Thyroid gland (tissue), 4 donors: ENCODE results near the gene RTL1. TPM values are rescaled to one million over a fixed set of nuclear protein-coding genes. Genes with fewer than 3 reads are reported as not detected.

Source experiments
- DNase-seq, 2 donors: peaks; one replicate each; pipeline ENCODE4 v3.0.0-alpha.2; 2019
- H3K27ac ChIP-seq, 3 donors: fragments of 200-600 bp; sonication (generic); 1 replicate in 2 of 3; 2 replicates in 1 of 3; pipeline ENCODE4 v1.5.1; 2016 to 2019; ENCODE audit warnings: mild to moderate bottlenecking in 1 of 3, moderate library complexity in 1 of 3
- H3K27me3 ChIP-seq: fragments of 200-600 bp; sonication (generic); one replicate; pipeline ENCODE4 v1.5.1; 2019
- H3K36me3 ChIP-seq, 2 donors: fragments of 200-600 bp; sonication (generic); one replicate each; pipeline ENCODE4 v1.5.1; 2016 to 2019
- H3K4me1 ChIP-seq, 2 donors: fragments of 200-600 bp; sonication (generic); one replicate each; pipeline ENCODE4 v1.5.1; 2017 to 2019
- H3K4me3 ChIP-seq, 3 donors: fragments of 200-600 bp; sonication (generic); replicated peaks in 1 of 3; 1 replicate in 2 of 3; 2 replicates in 1 of 3; pipeline ENCODE4 v1.5.1; 2016; ENCODE audit warnings: mild to moderate bottlenecking in 1 of 3
- H3K9me3 ChIP-seq: fragments of 200-600 bp; sonication (generic); one replicate; pipeline ENCODE4 v1.5.1; 2017
- POLR2A ChIP-seq, 2 donors: fragments of 450-650 bp; IDR thresholded peaks; one replicate each; pipeline ENCODE4 v1.6.1; 2017; ENCODE audit warnings: antibody characterized with exemption in 2 of 2, mild to moderate bottlenecking in 2 of 2, moderate library complexity in 1 of 2
- WGBS, 2 donors: methylation state at CpG; one replicate each; pipeline ENCODE4 v1.1.5; 2017; 5-methylcytosine and 5-hydroxymethylcytosine counted together
- intact Hi-C: fragments of 100-400 bp; cut with DNase I; formaldehyde crosslinking; loops from one replicate; pipeline ENCODE4 v1.15.1; 2023
- total RNA-seq, 4 donors: library from RNA; depleted of rRNA; stranded (reverse); fragments of >200 nt; gene quantifications; one replicate each; pipeline ENCODE4 v1.2.3, GENCODE V29; 2016
- TF ChIP-seq, protein P1 (sequence below), 6 experiments: fragments of 200-600 bp in 3 of 6; fragments of 450-650 bp in 3 of 6; sonication (generic) in 3 of 6; IDR thresholded peaks; one replicate each; pipeline ENCODE4 v1.5.1; 2016 to 2019; ENCODE audit warnings: antibody characterized with exemption in 6 of 6, mild to moderate bottlenecking in 2 of 6, inconsistent platforms in 1 of 6, moderate library complexity in 1 of 6

Gene RTL1
- not detected for total RNA-seq

- Histone ChIP-seq H3K27ac (no peak within 1 kb of the TSS), H3K9me3 (no peaks in the 10 kb centered on the region), H3K36me3 (no peaks in the 10 kb centered on the region), H3K4me3 (no peak within 1 kb of the TSS), H3K27me3 (no peaks in the 10 kb centered on the region), H3K4me1 (no peaks in the 10 kb centered on the region)
- DNase-seq, result no peak
- WGBS, 2 donors, result 64 to 70% methylated on average over 12 of the region's 12 CpGs
- TF ChIP-seq POLR2A (IDR thresholded peaks at IDR 0.05), result no peak
- TF ChIP-seq, protein P1, sequence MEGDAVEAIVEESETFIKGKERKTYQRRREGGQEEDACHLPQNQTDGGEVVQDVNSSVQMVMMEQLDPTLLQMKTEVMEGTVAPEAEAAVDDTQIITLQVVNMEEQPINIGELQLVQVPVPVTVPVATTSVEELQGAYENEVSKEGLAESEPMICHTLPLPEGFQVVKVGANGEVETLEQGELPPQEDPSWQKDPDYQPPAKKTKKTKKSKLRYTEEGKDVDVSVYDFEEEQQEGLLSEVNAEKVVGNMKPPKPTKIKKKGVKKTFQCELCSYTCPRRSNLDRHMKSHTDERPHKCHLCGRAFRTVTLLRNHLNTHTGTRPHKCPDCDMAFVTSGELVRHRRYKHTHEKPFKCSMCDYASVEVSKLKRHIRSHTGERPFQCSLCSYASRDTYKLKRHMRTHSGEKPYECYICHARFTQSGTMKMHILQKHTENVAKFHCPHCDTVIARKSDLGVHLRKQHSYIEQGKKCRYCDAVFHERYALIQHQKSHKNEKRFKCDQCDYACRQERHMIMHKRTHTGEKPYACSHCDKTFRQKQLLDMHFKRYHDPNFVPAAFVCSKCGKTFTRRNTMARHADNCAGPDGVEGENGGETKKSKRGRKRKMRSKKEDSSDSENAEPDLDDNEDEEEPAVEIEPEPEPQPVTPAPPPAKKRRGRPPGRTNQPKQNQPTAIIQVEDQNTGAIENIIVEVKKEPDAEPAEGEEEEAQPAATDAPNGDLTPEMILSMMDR (IDR thresholded peaks at IDR 0.05), result no peak
- intact Hi-C loops, result no loop called here
Observed at GRCh38 chr14:100903672-100904185, at the start of gene RTL1. RTL1 (minus strand) TSS chr14:100903722; CDS start chr14:100884788, 18,934 bp downstream.

DNA sequence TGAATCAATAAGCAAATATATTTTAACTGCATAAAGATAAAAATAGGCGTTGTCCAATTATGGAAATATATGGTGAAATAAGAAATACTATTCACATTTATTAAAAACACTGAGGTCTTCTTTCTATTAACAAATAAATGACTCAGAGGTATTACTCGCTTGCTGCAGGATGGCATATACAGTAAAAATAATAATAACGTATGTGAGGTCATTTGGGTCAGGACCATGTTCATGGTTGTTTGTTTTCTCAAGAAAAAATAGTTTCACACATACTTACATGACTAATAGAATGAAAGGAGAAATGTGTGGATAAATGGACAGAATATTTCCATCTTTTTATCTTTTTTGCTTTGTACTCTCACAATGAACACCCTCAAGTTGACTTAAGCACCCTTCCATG is 46.5 kb upstream of the RTL1 start:
- no peaks in the 10 kb centered on the region for H3K27me3 ChIP-seq
- H3K27ac ChIP-seq, result no peak overlapping the region
- intact Hi-C loops, result no loop called here
- H3K36me3 ChIP-seq, result no peaks in the 10 kb centered on the region
- 92% methylated on average over 3 of the region's 3 CpGs for WGBS, 2 donors
- no peaks in the 10 kb centered on the region for H3K4me1 ChIP-seq
- no peak overlapping the region for H3K4me3 ChIP-seq
- DNase-seq, result no peak
- no peaks in the 10 kb centered on the region for H3K9me3 ChIP-seq
- no peak for TF ChIP-seq POLR2A (IDR thresholded peaks at IDR 0.05)
- TF ChIP-seq, protein P1 (IDR thresholded peaks at IDR 0.05), result no peak

GRCh38 chr14:100944052-100944451 is 40.5 kb upstream of the RTL1 start:
- Histone ChIP-seq H3K27me3 (no peaks in the 10 kb centered on the region), H3K9me3 (no peaks in the 10 kb centered on the region), H3K27ac (no peak overlapping the region), H3K4me3 (no peak overlapping the region), H3K4me1 (no peaks in the 10 kb centered on the region), H3K36me3 (no peaks in the 10 kb centered on the region)
- TF ChIP-seq, protein P1 (IDR thresholded peaks at IDR 0.05), result no peak
- no peak for DNase-seq
- intact Hi-C loops, result no loop called here
- WGBS, 2 donors, result 92 to 97% methylated on average over 2 of the region's 2 CpGs

DNA sequence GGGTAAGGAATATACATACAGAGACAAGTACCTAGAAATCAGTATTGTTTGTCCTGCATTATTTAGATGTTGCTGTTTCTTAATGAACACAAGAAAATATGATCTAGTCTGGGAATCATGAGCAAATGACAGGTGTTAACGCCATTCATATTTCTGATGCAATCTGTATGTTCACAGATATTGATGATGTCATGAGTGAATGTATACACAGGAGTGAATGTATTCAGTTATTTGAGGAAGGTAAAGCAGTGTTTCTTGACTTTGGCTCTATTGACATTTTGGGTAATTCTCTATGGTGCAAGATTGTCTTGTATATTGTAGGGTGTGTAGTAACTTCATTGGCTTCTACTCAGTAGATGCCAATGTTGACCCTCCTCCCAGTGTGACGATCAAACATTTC is 26.7 kb upstream of the RTL1 start:
- 87 to 91% methylated on average over 2 of the region's 2 CpGs for WGBS, 2 donors
- H3K36me3 ChIP-seq, result no peaks in the 10 kb centered on the region
- no peaks in the 10 kb centered on the region for H3K9me3 ChIP-seq
- no peaks in the 10 kb centered on the region for H3K27me3 ChIP-seq
- H3K4me1 ChIP-seq, result no peaks in the 10 kb centered on the region
- TF ChIP-seq, protein P1 (IDR thresholded peaks at IDR 0.05), result no peak
- TF ChIP-seq POLR2A (IDR thresholded peaks at IDR 0.05), result no peak
- H3K27ac ChIP-seq, result no peak overlapping the region
- no peak for DNase-seq
- intact Hi-C loops, result no loop called here
- no peak overlapping the region for H3K4me3 ChIP-seq

DNA sequence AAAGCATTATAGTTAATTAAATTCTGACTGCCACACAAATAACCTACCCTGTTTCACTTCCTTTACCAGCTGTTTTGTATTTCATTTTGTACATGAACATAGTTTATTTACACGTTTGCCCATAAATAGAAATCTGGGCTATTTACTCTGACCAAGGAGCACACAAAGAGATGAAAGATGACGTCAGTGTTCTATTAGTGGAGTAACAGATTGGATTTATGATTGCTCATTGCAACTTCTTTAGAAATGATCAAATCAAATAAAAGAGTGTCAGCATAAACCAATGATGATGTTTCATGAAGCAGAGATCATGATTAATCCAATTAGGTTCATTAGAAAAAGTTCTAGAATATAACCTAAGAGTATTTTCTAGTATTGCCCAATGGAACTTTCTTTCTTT is 12.0 kb upstream of the RTL1 start:
- Histone ChIP-seq H3K9me3 (no peaks in the 10 kb centered on the region), H3K4me1 (no peaks in the 10 kb centered on the region), H3K27me3 (no peaks in the 10 kb centered on the region), H3K27ac (no peak overlapping the region), H3K36me3 (no peaks in the 10 kb centered on the region), H3K4me3 (no peak overlapping the region)
- 73 to 74% methylated on average over 2 of the region's 2 CpGs for WGBS, 2 donors
- intact Hi-C loops, result no loop called here
- TF ChIP-seq, protein P1 (IDR thresholded peaks at IDR 0.05), result no peak
- no peak for TF ChIP-seq POLR2A (IDR thresholded peaks at IDR 0.05)
- no peak for DNase-seq
